Brain microvascular endothelial cell (primary cell): ENCODE data around the gene RBM38.

Experiments
- DNase-seq: peaks from one replicate; pipeline ENCODE4 v3.0.0-alpha.2; 2020
- H3K27ac ChIP-seq: fragments of 250-450 bp; sonication (Bioruptor Pico); 2 replicates; pipeline ENCODE4 v1.5.1; 2020; ENCODE audit warnings: mild to moderate bottlenecking, moderate library complexity
- H3K27me3 ChIP-seq: fragments of 250-450 bp; sonication (Bioruptor Pico); replicated peaks from 2 replicates; pipeline ENCODE4 v1.5.1; 2020; ENCODE audit warnings: mild to moderate bottlenecking
- H3K36me3 ChIP-seq: fragments of 250-450 bp; sonication (Bioruptor Pico); replicated peaks from 2 replicates; pipeline ENCODE4 v1.5.1; 2020; ENCODE audit warnings: mild to moderate bottlenecking
- H3K4me3 ChIP-seq: 2 replicates; pipeline ENCODE4 v1.5.1; 2011; ENCODE audit warnings: low read depth, mild to moderate bottlenecking, control low read depth, low read length, moderate library complexity
- in situ Hi-C: cut with HindIII; loops from 2 replicates; pipeline ENCODE4 v1.10.0; 2017; ENCODE audit warnings: low sequenced_read_pairs, low pct_ligation_motif_present
- TF ChIP-seq, protein P1 (sequence below): IDR thresholded peaks from 2 replicates; pipeline ENCODE4 v1.5.1; 2011; ENCODE audit warnings: low read depth, mild to moderate bottlenecking, moderate library complexity, low read length, control low read depth, inconsistent platforms; ENCODE audit errors: missing control alignments

The RBM38 gene

GRCh38 chr20:57383447-57384347 lies 7.5 kb upstream of the RBM38 start:
- no peak overlapping the region for H3K27ac ChIP-seq
- no peak for DNase-seq
- in situ Hi-C loops = no loop called here
- no peak overlapping the region for H3K4me3 ChIP-seq
- H3K36me3 ChIP-seq = no peaks in the 10 kb centered on the region
- H3K27me3 ChIP-seq = no peaks in the 10 kb centered on the region
- TF ChIP-seq, protein P1, sequence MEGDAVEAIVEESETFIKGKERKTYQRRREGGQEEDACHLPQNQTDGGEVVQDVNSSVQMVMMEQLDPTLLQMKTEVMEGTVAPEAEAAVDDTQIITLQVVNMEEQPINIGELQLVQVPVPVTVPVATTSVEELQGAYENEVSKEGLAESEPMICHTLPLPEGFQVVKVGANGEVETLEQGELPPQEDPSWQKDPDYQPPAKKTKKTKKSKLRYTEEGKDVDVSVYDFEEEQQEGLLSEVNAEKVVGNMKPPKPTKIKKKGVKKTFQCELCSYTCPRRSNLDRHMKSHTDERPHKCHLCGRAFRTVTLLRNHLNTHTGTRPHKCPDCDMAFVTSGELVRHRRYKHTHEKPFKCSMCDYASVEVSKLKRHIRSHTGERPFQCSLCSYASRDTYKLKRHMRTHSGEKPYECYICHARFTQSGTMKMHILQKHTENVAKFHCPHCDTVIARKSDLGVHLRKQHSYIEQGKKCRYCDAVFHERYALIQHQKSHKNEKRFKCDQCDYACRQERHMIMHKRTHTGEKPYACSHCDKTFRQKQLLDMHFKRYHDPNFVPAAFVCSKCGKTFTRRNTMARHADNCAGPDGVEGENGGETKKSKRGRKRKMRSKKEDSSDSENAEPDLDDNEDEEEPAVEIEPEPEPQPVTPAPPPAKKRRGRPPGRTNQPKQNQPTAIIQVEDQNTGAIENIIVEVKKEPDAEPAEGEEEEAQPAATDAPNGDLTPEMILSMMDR = no peak

GRCh38 chr20:57384486-57384885 lies 6.7 kb upstream of the RBM38 start:
- H3K27ac ChIP-seq = no peak overlapping the region
- DNase-seq = no peak
- in situ Hi-C loops = no loop called here
- no peaks in the 10 kb centered on the region for H3K36me3 ChIP-seq
- H3K27me3 ChIP-seq = no peaks in the 10 kb centered on the region
- TF ChIP-seq, protein P1 = no peak
- H3K4me3 ChIP-seq = no peak overlapping the region

GRCh38 chr20:57384953-57385761 lies 6.0 kb upstream of the RBM38 start:
- H3K4me3 ChIP-seq = no peak overlapping the region
- in situ Hi-C loops = no loop called here
- DNase-seq = no peak

DNA sequence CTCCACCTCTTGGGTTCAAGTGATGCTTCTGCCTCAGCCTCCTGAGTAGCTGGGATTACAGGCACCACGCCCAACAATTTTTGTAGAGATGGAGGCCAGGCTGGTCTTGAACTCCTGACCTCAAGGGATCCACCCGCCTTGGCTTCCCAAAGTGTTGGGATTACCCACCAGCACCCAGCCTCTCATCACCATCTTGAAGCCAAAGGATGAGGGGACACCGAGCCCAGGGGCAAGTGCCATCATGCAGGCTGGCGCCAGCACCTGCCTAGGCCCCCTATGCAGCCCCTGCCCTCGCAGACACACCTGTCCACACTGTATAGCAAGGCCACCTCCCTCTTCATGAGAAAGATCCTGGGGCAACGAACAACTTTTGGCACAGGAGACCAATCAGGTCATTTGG lies 5.3 kb upstream of the RBM38 start:
- Histone ChIP-seq H3K36me3 (no peaks in the 10 kb centered on the region), H3K4me3 (no peak overlapping the region), H3K27ac (no peak overlapping the region), H3K27me3 (no peaks in the 10 kb centered on the region)
- no peak for DNase-seq
- TF ChIP-seq, protein P1 = no peak
- in situ Hi-C loops = no loop called here

More at GRCh38 chr20:57384953-57385761, 6.0 kb upstream of the RBM38 start:
- TF ChIP-seq, protein P1 = no peak
- no peaks in the 10 kb centered on the region for H3K36me3 ChIP-seq
- H3K27ac ChIP-seq = no peak overlapping the region
- no peaks in the 10 kb centered on the region for H3K27me3 ChIP-seq

DNA sequence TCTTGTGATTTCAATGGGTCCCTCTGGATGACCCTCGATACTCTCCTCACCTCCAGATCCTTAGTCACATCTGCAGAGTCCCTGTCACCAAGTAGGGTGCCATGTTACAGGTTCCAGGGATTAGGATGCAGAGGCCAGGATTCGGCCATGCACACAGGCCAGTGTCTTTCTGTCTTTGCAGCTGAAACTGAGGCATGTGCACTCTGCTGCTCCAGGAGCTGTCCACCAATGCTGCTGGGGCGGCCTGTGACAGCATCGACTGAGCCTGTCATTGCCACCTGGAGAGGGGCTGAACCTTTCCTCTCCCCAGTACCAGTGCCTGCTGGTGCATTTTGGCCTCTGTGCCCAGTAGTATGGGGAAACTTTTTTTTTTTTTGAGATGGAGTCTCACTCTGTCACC lies 4.4 kb upstream of the RBM38 start:
- no peak overlapping the region for H3K27ac ChIP-seq
- DNase-seq = no peak
- TF ChIP-seq, protein P1 = no peak
- in situ Hi-C loops = no loop called here
- H3K36me3 ChIP-seq = no peaks in the 10 kb centered on the region
- H3K4me3 ChIP-seq = no peak overlapping the region
- H3K27me3 ChIP-seq = no peaks in the 10 kb centered on the region
